Activated CD4-positive, alpha-beta T cell treated with anti-CD3 and anti-CD28 coated beads, Interleukin-2, Interleukin-6, amounts not matched to agents 100 ng/mL and 50 ng/mL, durations not matched to agents 16 hours and 8 hours (primary cell): ENCODE data around the gene CHAT.

Experiments
- DNase-seq: peaks from one replicate; pipeline ENCODE4 v3.0.0-alpha.2; 2020

Gene CHAT

DNA sequence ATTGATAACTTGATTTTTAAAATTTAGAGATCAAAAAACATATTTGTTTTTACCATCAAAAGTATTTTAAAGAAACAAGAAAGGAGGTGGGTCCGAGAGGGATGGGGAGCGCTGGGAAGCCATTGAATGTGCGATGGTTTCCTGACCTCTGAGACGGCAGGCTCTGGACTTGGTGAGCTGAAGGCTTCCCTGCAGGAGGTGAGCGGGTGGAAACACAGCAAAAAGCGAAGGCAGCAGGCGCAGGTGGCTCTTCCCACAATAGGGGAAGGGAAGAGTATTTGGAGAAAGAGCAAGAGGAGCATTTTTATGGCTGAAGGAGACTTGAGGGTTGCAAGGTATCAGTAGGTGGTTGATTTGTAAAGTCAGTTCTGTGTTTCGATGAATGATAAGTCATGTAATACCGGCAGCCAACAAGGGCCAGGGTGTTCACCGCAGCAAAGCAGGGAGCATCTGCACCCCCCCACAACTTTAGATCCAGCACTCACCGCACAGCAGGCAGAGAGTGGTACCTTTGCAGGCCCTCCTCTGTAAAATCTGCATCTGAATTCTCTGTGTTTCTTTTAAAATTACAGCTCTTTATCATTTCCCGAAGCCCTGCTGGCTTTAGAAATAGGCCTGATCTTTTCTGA, 76.2 kb downstream of the CHAT start:
- no peak for DNase-seq

GRCh38 chr10:49690698-49691356, 77.0 kb downstream of the CHAT start:
- no peak for DNase-seq

GRCh38 chr10:49691588-49691987, 77.8 kb downstream of the CHAT start:
- DNase-seq, result no peak

DNA sequence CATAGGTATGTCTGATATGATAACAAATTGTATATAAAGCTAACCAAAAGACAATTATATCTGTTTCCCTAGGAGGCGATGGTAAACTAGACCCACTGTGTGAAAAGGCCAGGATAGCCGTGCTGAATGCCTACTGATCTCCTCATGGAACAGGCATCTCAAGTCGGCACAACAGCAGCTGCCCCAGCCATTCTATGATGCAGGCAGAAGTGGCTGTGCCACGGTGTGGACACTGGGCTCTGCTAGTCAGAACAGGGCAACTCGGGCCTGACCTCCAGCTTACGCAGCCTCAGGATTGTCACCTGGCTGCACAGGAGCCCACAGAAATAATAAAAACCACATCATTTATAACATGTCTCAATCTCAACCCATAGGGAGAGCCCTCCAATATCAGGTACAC, 80.6 kb downstream of the CHAT start:
- DNase-seq, result no peak

GRCh38 chr10:49696311-49696710, 82.5 kb downstream of the CHAT start:
- no peak for DNase-seq

- no peak for DNase-seq
Observed at GRCh38 chr10:49698679-49699078, 84.8 kb downstream of the CHAT start.

- DNase-seq, result no peak
Observed at GRCh38 chr10:49700211-49700610, 86.4 kb downstream of the CHAT start.

DNA sequence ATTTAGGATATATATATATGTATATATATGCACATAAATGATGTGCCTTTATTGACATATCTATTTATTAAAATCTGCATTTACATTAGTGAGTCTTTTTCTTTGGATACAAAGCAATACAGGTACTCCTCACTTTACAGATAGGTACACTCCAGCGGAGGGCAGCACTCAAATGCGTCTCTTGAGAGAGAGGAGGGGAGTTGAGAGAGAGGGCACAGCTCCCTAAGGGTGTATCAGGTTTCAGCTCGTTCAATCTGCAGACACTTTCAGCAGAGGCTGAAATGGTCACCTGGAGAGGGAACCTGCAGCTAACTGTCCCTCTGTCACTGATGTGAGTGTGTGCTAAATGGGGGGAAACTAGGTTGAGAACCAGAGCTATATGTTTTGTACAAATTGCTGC, 87.2 kb downstream of the CHAT start:
- no peak for DNase-seq

- DNase-seq, result no peak
Observed at GRCh38 chr10:49707585-49707984, 93.7 kb downstream of the CHAT start.

DNA sequence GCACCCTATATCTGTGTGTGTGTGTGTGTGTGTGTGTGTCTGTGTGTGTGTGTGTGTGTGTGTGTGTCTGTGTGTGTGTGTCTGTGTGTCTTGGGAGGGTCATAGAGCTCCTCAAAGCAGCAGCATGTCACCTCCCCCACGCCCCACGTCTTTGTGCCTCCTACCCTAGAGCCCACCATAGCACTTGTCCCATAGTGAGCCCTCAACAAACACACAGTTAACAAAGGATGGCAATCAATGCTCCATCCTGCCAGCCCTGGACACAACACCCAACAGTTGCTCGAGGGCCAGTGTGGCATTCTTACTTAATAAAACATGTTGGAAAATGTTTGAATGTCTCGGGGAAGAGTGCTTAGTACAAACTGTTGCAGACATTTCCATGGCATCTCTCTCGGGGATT, 96.1 kb downstream of the CHAT start:
- DNase-seq, result no peak

- DNase-seq, result no peak
Observed at GRCh38 chr10:49710966-49711365, 97.1 kb downstream of the CHAT start.

DNA sequence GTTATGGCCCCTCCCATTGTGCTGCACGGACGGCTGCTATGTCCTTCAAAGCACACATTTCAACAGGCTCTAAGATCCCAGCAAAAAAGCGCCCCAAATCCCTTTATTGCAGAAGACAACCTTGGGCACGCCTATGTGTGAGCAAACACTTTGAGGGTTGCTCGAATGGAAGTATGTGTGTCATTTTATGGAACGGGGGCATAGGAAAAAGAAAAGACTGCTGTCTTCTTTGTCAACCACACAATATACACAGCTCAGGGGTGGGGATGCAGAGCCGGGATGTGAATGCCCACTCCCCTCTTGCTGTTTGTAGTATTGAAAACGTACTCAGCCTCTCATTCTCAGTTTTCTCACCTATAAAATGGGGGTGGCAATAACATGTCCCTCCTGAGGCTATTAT, 97.6 kb downstream of the CHAT start:
- DNase-seq, result no peak

GRCh38 chr10:49713266-49713665, 99.4 kb downstream of the CHAT start:
- DNase-seq, result no peak
